Ishikawa (cell line): ENCODE data around the gene LCN2.

ENCODE experiments used
- CEBPB ChIP-seq: IDR thresholded peaks from 2 replicates; pipeline ENCODE4 v1.6.1; 2012
- CREB1 ChIP-seq: IDR thresholded peaks from 2 replicates; pipeline ENCODE4 v1.6.1; 2012; ENCODE audit warnings: low read depth
- EGR1 ChIP-seq: IDR thresholded peaks from 2 replicates; pipeline ENCODE4 v1.6.1; 2012
- EP300 ChIP-seq: IDR thresholded peaks from 2 replicates; pipeline ENCODE4 v1.6.1; 2012; ENCODE audit warnings: borderline replicate concordance
- FOXM1 ChIP-seq: IDR thresholded peaks from 2 replicates; pipeline ENCODE4 v1.6.1; 2012; ENCODE audit warnings: low read depth, borderline replicate concordance
- MAX ChIP-seq: IDR thresholded peaks from 2 replicates; pipeline ENCODE4 v1.6.1; 2012
- NFIC ChIP-seq: IDR thresholded peaks from 2 replicates; pipeline ENCODE4 v1.6.1; 2012
- RAD21 ChIP-seq: IDR thresholded peaks from 2 replicates; pipeline ENCODE4 v1.6.1; 2012; ENCODE audit warnings: low read depth
- TAF1 ChIP-seq: IDR thresholded peaks from 2 replicates; pipeline ENCODE4 v1.6.1; 2012; ENCODE audit warnings: low read depth, mild to moderate bottlenecking
- TCF12 ChIP-seq: IDR thresholded peaks from 2 replicates; pipeline ENCODE4 v1.6.1; 2012; ENCODE audit warnings: low read depth
- TEAD4 ChIP-seq: IDR thresholded peaks from 2 replicates; pipeline ENCODE4 v1.6.1; 2012
- YY1 ChIP-seq: IDR thresholded peaks from 2 replicates; pipeline ENCODE4 v1.6.1; 2012; ENCODE audit warnings: low read depth
- ZBTB7A ChIP-seq: IDR thresholded peaks from 2 replicates; pipeline ENCODE4 v1.6.1; 2012; ENCODE audit warnings: low read depth
- TF ChIP-seq, protein P1 (sequence below): IDR thresholded peaks from 2 replicates; pipeline ENCODE4 v1.6.1; 2012; ENCODE audit warnings: low read depth, mild to moderate bottlenecking

- no peak for TF ChIP-seq ZBTB7A
- TF ChIP-seq FOXM1: no peak
- TF ChIP-seq, protein P1, sequence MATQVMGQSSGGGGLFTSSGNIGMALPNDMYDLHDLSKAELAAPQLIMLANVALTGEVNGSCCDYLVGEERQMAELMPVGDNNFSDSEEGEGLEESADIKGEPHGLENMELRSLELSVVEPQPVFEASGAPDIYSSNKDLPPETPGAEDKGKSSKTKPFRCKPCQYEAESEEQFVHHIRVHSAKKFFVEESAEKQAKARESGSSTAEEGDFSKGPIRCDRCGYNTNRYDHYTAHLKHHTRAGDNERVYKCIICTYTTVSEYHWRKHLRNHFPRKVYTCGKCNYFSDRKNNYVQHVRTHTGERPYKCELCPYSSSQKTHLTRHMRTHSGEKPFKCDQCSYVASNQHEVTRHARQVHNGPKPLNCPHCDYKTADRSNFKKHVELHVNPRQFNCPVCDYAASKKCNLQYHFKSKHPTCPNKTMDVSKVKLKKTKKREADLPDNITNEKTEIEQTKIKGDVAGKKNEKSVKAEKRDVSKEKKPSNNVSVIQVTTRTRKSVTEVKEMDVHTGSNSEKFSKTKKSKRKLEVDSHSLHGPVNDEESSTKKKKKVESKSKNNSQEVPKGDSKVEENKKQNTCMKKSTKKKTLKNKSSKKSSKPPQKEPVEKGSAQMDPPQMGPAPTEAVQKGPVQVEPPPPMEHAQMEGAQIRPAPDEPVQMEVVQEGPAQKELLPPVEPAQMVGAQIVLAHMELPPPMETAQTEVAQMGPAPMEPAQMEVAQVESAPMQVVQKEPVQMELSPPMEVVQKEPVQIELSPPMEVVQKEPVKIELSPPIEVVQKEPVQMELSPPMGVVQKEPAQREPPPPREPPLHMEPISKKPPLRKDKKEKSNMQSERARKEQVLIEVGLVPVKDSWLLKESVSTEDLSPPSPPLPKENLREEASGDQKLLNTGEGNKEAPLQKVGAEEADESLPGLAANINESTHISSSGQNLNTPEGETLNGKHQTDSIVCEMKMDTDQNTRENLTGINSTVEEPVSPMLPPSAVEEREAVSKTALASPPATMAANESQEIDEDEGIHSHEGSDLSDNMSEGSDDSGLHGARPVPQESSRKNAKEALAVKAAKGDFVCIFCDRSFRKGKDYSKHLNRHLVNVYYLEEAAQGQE: no peak
- TF ChIP-seq YY1: no peak
- TF ChIP-seq EP300: no peak
- no peak for TF ChIP-seq TAF1
- no peak for TF ChIP-seq MAX
- TF ChIP-seq TCF12: no peak
- no peak for TF ChIP-seq CREB1
- TF ChIP-seq EGR1: no peak
- no peak for TF ChIP-seq CEBPB
- TF ChIP-seq TEAD4: no peak
- TF ChIP-seq NFIC: no peak
- TF ChIP-seq RAD21: no peak
These were observed 25.7 kb upstream of the LCN2 start for GRCh38 chr9:128123451-128124080.
